Measurements from ENCODE around the gene KRTAP10-8. TPM values are rescaled to one million over a fixed set of nuclear protein-coding genes. Genes with fewer than 3 reads are reported as not detected.
"Not testable (repeated sequence)": the region's sequence is repeated elsewhere in the genome, so short reads cannot be mapped to it uniquely, and the experiment has no call there.

Gene KRTAP10-8
- total RNA-seq, 2 donors from 2014 or later, result not detected

- not testable (repeated sequence) for H3K9me3 Mint-ChIP-seq; H3K4me1 Mint-ChIP-seq (ENCODE audit: low read depth); ATAC-seq (replicated peaks in 1 of 2); DNase-seq; H3K27ac Mint-ChIP-seq; H3K4me3 Mint-ChIP-seq
- Mint-ChIP-seq H3K36me3 (ENCODE audit: insufficient read depth in 2 of 2) (peaks cover 5 to 11% of the 10 kb centered on the region in 2 donors), H3K27me3 (ENCODE audit: low read depth) (peaks cover 10% of the 10 kb centered on the region)
Observed at GRCh38 chr21:44573630-44574456, 38.0 kb upstream of the KRTAP10-8 start, which contains the start of gene KRTAP10-4. Gene KRTAP10-4 (plus strand): TSS chr21:44573729. CDS start chr21:44573759, 30 bp downstream.

DNA sequence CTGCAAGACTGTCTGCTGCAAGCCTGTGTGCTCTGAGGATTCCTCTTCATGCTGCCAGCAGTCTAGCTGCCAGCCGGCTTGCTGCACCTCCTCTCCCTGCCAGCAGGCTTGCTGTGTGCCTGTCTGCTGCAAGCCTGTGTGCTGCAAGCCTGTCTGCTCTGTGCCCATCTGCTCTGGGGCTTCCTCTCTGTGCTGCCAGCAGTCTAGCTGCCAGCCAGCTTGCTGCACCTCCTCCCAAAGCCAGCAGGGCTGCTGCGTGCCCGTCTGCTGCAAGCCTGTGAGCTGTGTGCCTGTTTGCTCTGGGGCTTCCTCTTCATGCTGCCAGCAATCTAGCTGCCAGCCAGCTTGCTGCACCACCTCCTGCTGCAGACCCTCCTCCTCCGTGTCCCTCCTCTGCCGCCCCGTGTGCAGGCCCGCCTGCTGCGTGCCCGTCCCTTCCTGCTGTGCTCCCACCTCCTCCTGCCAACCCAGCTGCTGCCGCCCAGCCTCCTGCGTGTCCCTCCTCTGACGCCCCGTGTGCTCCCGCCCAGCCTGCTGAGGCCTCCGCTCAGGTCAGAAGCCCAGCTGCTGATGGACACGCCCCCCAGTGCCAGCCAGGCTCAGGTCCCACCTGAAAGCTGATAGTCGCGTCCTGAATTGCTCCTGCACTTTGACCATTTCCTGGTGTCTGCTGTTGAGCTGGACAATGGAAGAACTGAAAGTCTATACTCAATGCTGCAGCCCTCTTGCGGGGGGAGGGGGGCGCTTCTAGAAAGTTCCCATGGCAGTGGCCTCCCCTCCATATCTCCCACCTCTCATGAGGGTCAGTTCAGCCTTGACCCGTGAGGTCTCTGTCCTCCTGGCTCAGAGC, 37.2 kb upstream of the KRTAP10-8 start:
- DNase-seq (no peak), ATAC-seq (replicated peaks in 1 of 2) (no peak)
- Mint-ChIP-seq H3K9me3 (peaks cover 0 to 8% of the 10 kb centered on the region in 2 donors), H3K36me3 (ENCODE audit: insufficient read depth in 2 of 2) (peaks cover 5 to 11% of the 10 kb centered on the region in 2 donors), H3K4me3 (no peak overlapping the region), H3K4me1 (ENCODE audit: low read depth) (no peaks in the 10 kb centered on the region), H3K27ac (no peak overlapping the region), H3K27me3 (ENCODE audit: low read depth) (peaks cover 10% of the 10 kb centered on the region)

DNA sequence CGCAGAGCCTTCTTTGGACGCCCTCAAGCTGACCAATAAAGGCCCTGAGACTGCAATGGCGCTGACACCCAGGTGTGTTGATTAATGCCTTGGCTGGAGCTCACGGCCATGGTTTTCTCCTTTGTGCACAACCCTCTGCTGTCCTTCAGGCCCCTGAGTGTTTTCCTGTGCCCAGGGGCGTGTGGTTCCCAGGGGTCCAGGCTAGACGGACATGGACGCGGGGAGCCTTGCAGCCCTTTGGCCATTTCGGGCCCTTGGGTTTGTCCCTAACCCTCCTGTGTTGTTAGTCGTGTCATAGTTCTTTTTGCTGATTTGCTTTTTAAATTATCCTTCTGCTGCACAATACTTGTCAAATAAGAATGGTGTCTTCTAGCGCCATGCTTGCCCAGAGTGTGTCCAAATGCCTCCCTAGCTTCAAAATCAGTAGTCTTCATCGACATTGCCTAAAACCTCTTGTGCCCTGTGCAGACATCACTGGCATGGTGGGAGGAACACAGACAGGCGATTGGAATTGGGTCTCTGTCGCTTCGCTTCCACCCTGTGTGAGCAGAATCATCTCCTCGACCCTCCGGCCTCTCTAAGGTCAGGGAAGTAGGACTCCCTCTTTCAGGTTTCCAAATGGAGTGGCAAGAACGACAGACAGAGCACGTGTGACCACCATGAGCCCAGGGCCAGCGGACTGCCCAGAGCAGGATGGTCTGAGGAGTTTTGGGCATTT, 36.4 kb upstream of the KRTAP10-8 start:
- no peak overlapping the region for H3K4me3 Mint-ChIP-seq
- peaks cover 10% of the 10 kb centered on the region for H3K27me3 Mint-ChIP-seq (ENCODE audit: low read depth)
- peaks cover 2 to 11% of the 10 kb centered on the region in 2 donors for H3K9me3 Mint-ChIP-seq
- no peak overlapping the region for H3K27ac Mint-ChIP-seq
- H3K4me1 Mint-ChIP-seq (ENCODE audit: low read depth), result no peaks in the 10 kb centered on the region
- DNase-seq (no peak), ATAC-seq (replicated peaks in 1 of 2) (no peak)
- peaks cover 10 to 14% of the 10 kb centered on the region in 2 donors for H3K36me3 Mint-ChIP-seq (ENCODE audit: insufficient read depth in 2 of 2)

GRCh38 chr21:44576025-44576420, 35.9 kb upstream of the KRTAP10-8 start:
- no peak overlapping the region for H3K27ac Mint-ChIP-seq
- ATAC-seq (replicated peaks in 1 of 2), result no peak
- peaks cover 5 to 14% of the 10 kb centered on the region in 2 donors for H3K9me3 Mint-ChIP-seq
- H3K27me3 Mint-ChIP-seq (ENCODE audit: low read depth), result peaks cover 10% of the 10 kb centered on the region
- no peak overlapping the region for H3K4me3 Mint-ChIP-seq
- H3K4me1 Mint-ChIP-seq (ENCODE audit: low read depth), result no peaks in the 10 kb centered on the region
- H3K36me3 Mint-ChIP-seq (ENCODE audit: insufficient read depth in 2 of 2), result peaks cover 12 to 14% of the 10 kb centered on the region in 2 donors
- DNase-seq, result no peak

DNA sequence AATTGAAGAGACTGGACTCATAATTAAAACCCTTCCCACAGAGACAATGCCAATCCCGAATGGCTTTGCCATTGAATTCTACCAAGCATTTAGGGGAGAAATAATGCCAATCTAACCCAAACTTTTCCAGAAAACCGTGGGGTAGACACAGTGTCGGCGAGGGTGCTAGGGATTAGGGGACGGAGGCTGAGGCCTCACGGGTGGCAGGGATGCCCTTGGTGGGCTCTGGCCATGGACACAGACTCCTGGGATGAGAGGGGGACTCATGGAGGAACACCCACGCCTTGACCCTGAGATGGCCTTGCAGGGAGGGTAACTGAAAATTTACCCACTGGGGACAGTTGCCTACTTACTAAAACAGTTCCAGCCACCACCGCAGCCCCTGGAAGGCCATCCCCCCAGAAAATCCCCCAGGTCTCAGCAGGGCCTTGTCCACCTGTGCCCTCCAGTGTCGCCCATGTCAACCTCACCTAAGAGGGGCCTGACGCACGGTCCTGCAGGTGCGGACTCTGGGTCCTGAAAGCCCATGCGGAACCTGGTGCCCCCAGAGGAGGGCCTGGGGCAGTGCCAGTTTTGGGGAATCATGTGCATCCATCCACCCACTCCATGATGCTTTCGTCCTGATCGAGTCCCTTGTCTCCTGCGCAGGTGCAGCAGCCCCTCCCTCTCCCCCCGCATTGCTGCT, 33.4 kb upstream of the KRTAP10-8 start:
- Mint-ChIP-seq H3K27me3 (ENCODE audit: low read depth) (peaks cover 10% of the 10 kb centered on the region), H3K4me3 (no peak overlapping the region), H3K4me1 (ENCODE audit: low read depth) (peaks cover 2% of the 10 kb centered on the region), H3K27ac (no peak overlapping the region), H3K9me3 (peaks cover 12 to 20% of the 10 kb centered on the region in 2 donors), H3K36me3 (ENCODE audit: insufficient read depth in 2 of 2) (peaks cover 18 to 24% of the 10 kb centered on the region in 2 donors)
- ATAC-seq (replicated peaks in 1 of 2) (no peak), DNase-seq (no peak)

DNA sequence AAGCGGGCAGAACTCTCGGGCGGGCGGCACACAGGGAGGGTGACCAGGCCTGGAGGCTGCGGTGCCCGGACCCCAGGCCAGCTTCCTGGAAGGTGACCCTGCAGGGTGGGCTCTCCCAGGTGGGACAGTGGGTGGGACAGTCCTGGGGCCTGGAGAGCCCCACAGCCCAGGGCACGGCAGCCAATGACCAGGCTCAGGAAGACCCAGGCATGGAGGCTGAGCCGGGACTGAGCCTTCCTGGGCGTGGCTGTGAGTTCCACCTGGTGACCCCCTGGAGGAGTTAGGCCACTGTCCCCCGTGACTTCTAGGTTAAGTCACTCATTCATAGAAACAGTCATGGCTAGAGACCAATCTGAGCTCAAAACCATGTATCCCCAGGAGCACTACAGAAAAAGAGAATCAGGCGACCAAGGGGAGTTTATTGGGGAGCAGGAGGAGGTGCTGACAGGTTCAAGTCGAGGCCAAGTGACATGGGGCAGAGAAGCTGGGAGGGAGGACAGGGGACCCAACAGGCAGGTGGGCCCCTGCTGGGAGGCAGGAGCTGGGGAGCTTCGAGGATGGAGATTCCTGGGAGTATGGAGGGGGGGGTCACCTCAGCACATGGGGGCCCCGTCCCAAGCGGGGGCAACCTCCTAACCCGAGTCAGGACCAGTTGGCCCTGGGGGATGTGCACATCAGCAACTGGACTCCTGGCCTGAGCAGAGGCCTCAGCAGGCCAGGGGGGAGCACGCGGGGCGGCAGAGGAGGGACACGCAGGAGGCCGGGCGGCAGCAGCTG, 32.6 kb upstream of the KRTAP10-8 start:
- ATAC-seq (replicated peaks in 1 of 2) (no peak), DNase-seq (no peak)
- peaks cover 12 to 20% of the 10 kb centered on the region in 2 donors for H3K9me3 Mint-ChIP-seq
- H3K4me1 Mint-ChIP-seq (ENCODE audit: low read depth), result peaks cover 9% of the 10 kb centered on the region
- H3K27ac Mint-ChIP-seq, result no peak overlapping the region
- no peak overlapping the region for H3K4me3 Mint-ChIP-seq
- peaks cover 18 to 24% of the 10 kb centered on the region in 2 donors for H3K36me3 Mint-ChIP-seq (ENCODE audit: insufficient read depth in 2 of 2)
- peaks cover 10% of the 10 kb centered on the region for H3K27me3 Mint-ChIP-seq (ENCODE audit: low read depth)

GRCh38 chr21:44579833-44580144, 32.1 kb upstream of the KRTAP10-8 start:
- no peak overlapping the region for H3K4me3 Mint-ChIP-seq
- DNase-seq, result no peak
- no peak for ATAC-seq (replicated peaks in 1 of 2)
- peaks cover 13% of the 10 kb centered on the region for H3K4me1 Mint-ChIP-seq (ENCODE audit: low read depth)
- H3K36me3 Mint-ChIP-seq (ENCODE audit: insufficient read depth in 2 of 2), result peaks cover 18 to 24% of the 10 kb centered on the region in 2 donors
- no peak overlapping the region for H3K27ac Mint-ChIP-seq
- peaks cover 4% of the 10 kb centered on the region for H3K27me3 Mint-ChIP-seq (ENCODE audit: low read depth)
- H3K9me3 Mint-ChIP-seq, result peaks cover 12 to 20% of the 10 kb centered on the region in 2 donors

- not testable (repeated sequence) for H3K4me3 Mint-ChIP-seq; DNase-seq; ATAC-seq (replicated peaks in 1 of 2); H3K27ac Mint-ChIP-seq; H3K27me3 Mint-ChIP-seq (ENCODE audit: low read depth)
- peaks cover 18 to 24% of the 10 kb centered on the region in 2 donors for H3K36me3 Mint-ChIP-seq (ENCODE audit: insufficient read depth in 2 of 2)
- H3K4me1 Mint-ChIP-seq (ENCODE audit: low read depth), result peaks cover 13% of the 10 kb centered on the region
- peaks cover 12 to 20% of the 10 kb centered on the region in 2 donors for H3K9me3 Mint-ChIP-seq
Observed at GRCh38 chr21:44580231-44580821, 31.6 kb upstream of the KRTAP10-8 start, which contains the start of gene KRTAP10-5. Gene KRTAP10-5 (minus strand): TSS chr21:44580604. CDS start chr21:44580578, 26 bp downstream.

DNA sequence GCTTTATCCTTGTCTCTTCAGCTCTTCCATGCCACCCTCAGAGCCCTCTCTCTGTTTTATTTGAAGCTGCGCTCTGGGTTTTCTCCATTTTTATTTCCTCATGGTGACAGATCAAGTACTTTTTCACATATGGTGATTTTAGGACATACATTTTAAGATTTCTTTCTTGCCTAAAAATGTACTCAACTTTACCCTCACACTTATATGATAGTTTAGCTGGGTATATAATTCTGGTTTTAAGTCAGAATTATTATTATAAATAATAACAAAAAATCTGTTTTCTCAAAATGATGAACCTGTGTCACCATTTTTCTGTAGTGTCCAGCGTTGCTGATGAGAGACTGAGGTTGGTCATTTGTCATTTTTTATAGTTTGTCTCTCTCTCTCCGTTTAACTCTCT, 30.7 kb upstream of the KRTAP10-8 start:
- ATAC-seq (replicated peaks in 1 of 2), result no peak
- peaks cover 12 to 20% of the 10 kb centered on the region in 2 donors for H3K9me3 Mint-ChIP-seq
- peaks cover 13% of the 10 kb centered on the region for H3K4me1 Mint-ChIP-seq (ENCODE audit: low read depth)
- no peak overlapping the region for H3K27ac Mint-ChIP-seq
- DNase-seq, result no peak
- no peak overlapping the region for H3K4me3 Mint-ChIP-seq
- peaks cover 6% of the 10 kb centered on the region for H3K27me3 Mint-ChIP-seq (ENCODE audit: low read depth)
- H3K36me3 Mint-ChIP-seq (ENCODE audit: insufficient read depth in 2 of 2), result peaks cover 18 to 24% of the 10 kb centered on the region in 2 donors

- Mint-ChIP-seq H3K9me3 (peaks cover 12 to 20% of the 10 kb centered on the region in 2 donors), H3K4me1 (ENCODE audit: low read depth) (peaks cover 13% of the 10 kb centered on the region), H3K27me3 (ENCODE audit: low read depth) (peaks cover 14% of the 10 kb centered on the region), H3K27ac (no peak overlapping the region), H3K36me3 (ENCODE audit: insufficient read depth in 2 of 2) (peaks cover 16 to 24% of the 10 kb centered on the region in 2 donors), H3K4me3 (no peak overlapping the region)
- ATAC-seq (replicated peaks in 1 of 2) (no peak), DNase-seq (no peak)
Observed at GRCh38 chr21:44582055-44582454, 29.8 kb upstream of the KRTAP10-8 start.

- ATAC-seq (replicated peaks in 1 of 2) (no peak), DNase-seq (no peak)
- H3K27me3 Mint-ChIP-seq (ENCODE audit: low read depth), result peaks cover 16% of the 10 kb centered on the region
- peaks cover 12 to 15% of the 10 kb centered on the region in 2 donors for H3K9me3 Mint-ChIP-seq
- H3K4me1 Mint-ChIP-seq (ENCODE audit: low read depth), result peaks cover 13% of the 10 kb centered on the region
- H3K36me3 Mint-ChIP-seq (ENCODE audit: insufficient read depth in 2 of 2), result peaks cover 8 to 19% of the 10 kb centered on the region in 2 donors
- H3K4me3 Mint-ChIP-seq, result no peak overlapping the region
- no peak overlapping the region for H3K27ac Mint-ChIP-seq
Observed at GRCh38 chr21:44583089-44583799, 28.6 kb upstream of the KRTAP10-8 start.

Measured in activated T-cell treated with anti-CD3 and anti-CD28 coated beads, Interleukin-2, amount 50 U/mL, for 72 hours (primary cell).